Neuronal stem cell (in vitro differentiated cells): Measurements from ENCODE around the gene LAYN.

Source experiments
- DNase-seq: peaks from one replicate; pipeline ENCODE4 v3.0.0-alpha.2; 2013; ENCODE audit warnings: low spot score
- H2AFZ ChIP-seq: one replicate; pipeline ENCODE4 v1.6.1; 2013; ENCODE audit warnings: mild to moderate bottlenecking, low read length, inconsistent platforms
- H2AK5ac ChIP-seq: 2 replicates; pipeline ENCODE4 v1.6.1; 2013; ENCODE audit warnings: low read depth, mild to moderate bottlenecking, inconsistent platforms, low read length, moderate library complexity, mixed read lengths
- H2BK120ac ChIP-seq: 2 replicates; pipeline ENCODE4 v1.6.1; 2013; ENCODE audit warnings: low read depth, mild to moderate bottlenecking, inconsistent platforms, low read length, moderate library complexity, mixed read lengths
- H2BK12ac ChIP-seq: one replicate; pipeline ENCODE4 v1.6.1; 2013; ENCODE audit warnings: low read length, inconsistent platforms
- H2BK15ac ChIP-seq: 2 replicates; pipeline ENCODE4 v1.6.1; 2013; ENCODE audit warnings: mild to moderate bottlenecking, low read length, inconsistent platforms, mixed read lengths
- H2BK5ac ChIP-seq: one replicate; pipeline ENCODE4 v1.6.1; 2013; ENCODE audit warnings: inconsistent platforms, mild to moderate bottlenecking, low read length, moderate library complexity
- H3K14ac ChIP-seq: one replicate; pipeline ENCODE4 v1.6.1; 2013; ENCODE audit warnings: low read length, inconsistent platforms
- H3K18ac ChIP-seq: 2 replicates; pipeline ENCODE4 v1.6.1; 2013; ENCODE audit warnings: low read length, inconsistent platforms
- H3K23ac ChIP-seq: 2 replicates; pipeline ENCODE4 v1.6.1; 2013; ENCODE audit warnings: low read depth, mild to moderate bottlenecking, mixed read lengths, low read length, inconsistent platforms; ENCODE audit not compliant: poor library complexity
- H3K27ac ChIP-seq: replicated peaks from 3 replicates; pipeline ENCODE4 v1.5.1; 2013; ENCODE audit warnings: low read length, inconsistent platforms
- H3K27me3 ChIP-seq, 3 experiments: 2 replicates each; pipeline ENCODE4 v1.6.1; 2013; ENCODE audit warnings: low read length in 3 of 3, mild to moderate bottlenecking in 2 of 3, inconsistent platforms in 1 of 3, low read depth in 1 of 3, mixed read lengths in 1 of 3, moderate library complexity in 1 of 3; ENCODE audit not compliant: control insufficient read depth in 3 of 3, insufficient read depth in 3 of 3
- H3K36me3 ChIP-seq, 2 donors: replicated peaks in 1 of 2; 2 replicates each; pipeline ENCODE4 v1.6.1; 2013; ENCODE audit warnings: low read length in 2 of 2; ENCODE audit not compliant: control insufficient read depth in 2 of 2, insufficient read depth in 2 of 2
- H3K4ac ChIP-seq: 2 replicates; pipeline ENCODE4 v1.6.1; 2013; ENCODE audit warnings: inconsistent platforms, mild to moderate bottlenecking, low read length, moderate library complexity
- H3K4me1 ChIP-seq, 2 donors: 1 replicate in 1 of 2; 2 replicates in 1 of 2; pipeline ENCODE4 v1.6.1; 2013; ENCODE audit warnings: low read length in 2 of 2, low read depth in 1 of 2; ENCODE audit not compliant: control insufficient read depth in 2 of 2, insufficient read depth in 1 of 2
- H3K4me2 ChIP-seq: one replicate; pipeline ENCODE4 v1.6.1; 2013; ENCODE audit warnings: mild to moderate bottlenecking, low read length, inconsistent platforms; ENCODE audit not compliant: insufficient read depth, poor library complexity, severe bottlenecking
- H3K4me3 ChIP-seq, 2 donors: 2 replicates each; pipeline ENCODE4 v1.5.1; 2013; ENCODE audit warnings: low read length in 2 of 2, mild to moderate bottlenecking in 2 of 2, inconsistent platforms in 1 of 2, moderate library complexity in 1 of 2
- H3K79me1 ChIP-seq: one replicate; pipeline ENCODE4 v1.6.1; 2013; ENCODE audit warnings: low read depth, mild to moderate bottlenecking, inconsistent platforms, low read length, moderate library complexity
- H3K9ac ChIP-seq: one replicate; pipeline ENCODE4 v1.6.1; 2013; ENCODE audit warnings: mild to moderate bottlenecking, low read depth, low read length, inconsistent platforms; ENCODE audit not compliant: poor library complexity
- H3K9me3 ChIP-seq, 2 donors: replicated peaks in 1 of 2; 2 replicates each; pipeline versions ENCODE3 to v1.6.1; 2013; ENCODE audit warnings: low read length in 2 of 2, mild to moderate bottlenecking in 2 of 2, inconsistent platforms in 1 of 2, low read depth in 1 of 2, mixed read lengths in 1 of 2, moderate library complexity in 1 of 2; ENCODE audit not compliant: control insufficient read depth in 2 of 2, insufficient read depth in 1 of 2
- H4K8ac ChIP-seq: one replicate; pipeline ENCODE4 v1.6.1; 2013; ENCODE audit warnings: low read depth, mild to moderate bottlenecking, inconsistent platforms, low read length, moderate library complexity
- H4K91ac ChIP-seq: one replicate; pipeline ENCODE4 v1.6.1; 2013; ENCODE audit warnings: low read length, low read depth, mild to moderate bottlenecking, inconsistent platforms; ENCODE audit not compliant: poor library complexity
- WGBS, 2 donors: extraction: QIAGEN DNeasy Blood & Tissue Kit; methylation state at CpG; one replicate each; pipeline ENCODE4 v1.1.7; 2013; ENCODE audit warnings: missing lambda C conversion rate in 2 of 2, mixed read lengths in 1 of 2; ENCODE audit not compliant: insufficient read length in 2 of 2, insufficient replicate concordance in 1 of 2; ENCODE audit errors: extremely low coverage in 2 of 2; 5-methylcytosine and 5-hydroxymethylcytosine counted together

The LAYN gene

GRCh38 chr11:111561306-111561705 is 20.8 kb downstream of the LAYN start:
- Histone ChIP-seq H3K79me1 (no peaks in the 10 kb centered on the region), H3K14ac (no peak overlapping the region), H3K9me3 (no peaks in the 10 kb centered on the region), H3K4ac (no peak overlapping the region), H3K36me3 (no peaks in the 10 kb centered on the region), H3K23ac (no peak overlapping the region), H2BK15ac (no peak overlapping the region), H3K4me1 (peaks cover 0 to 3% of the 10 kb centered on the region in 2 donors), H3K27ac (no peak overlapping the region), H3K4me2 (no peak overlapping the region), H2AK5ac (no peak overlapping the region), H3K18ac (no peak overlapping the region), H2AFZ (no peak overlapping the region), H3K27me3 (no peaks in the 10 kb centered on the region), H4K8ac (no peak overlapping the region), H2BK5ac (no peak overlapping the region), H2BK120ac (no peak overlapping the region), H3K4me3 (no peak overlapping the region), H3K9ac (no peak overlapping the region), H2BK12ac (no peak overlapping the region), H4K91ac (no peak overlapping the region)
- no peak for DNase-seq
- no CpG with 5 or more reads among the region's 3 CpGs for WGBS, 2 donors

DNA sequence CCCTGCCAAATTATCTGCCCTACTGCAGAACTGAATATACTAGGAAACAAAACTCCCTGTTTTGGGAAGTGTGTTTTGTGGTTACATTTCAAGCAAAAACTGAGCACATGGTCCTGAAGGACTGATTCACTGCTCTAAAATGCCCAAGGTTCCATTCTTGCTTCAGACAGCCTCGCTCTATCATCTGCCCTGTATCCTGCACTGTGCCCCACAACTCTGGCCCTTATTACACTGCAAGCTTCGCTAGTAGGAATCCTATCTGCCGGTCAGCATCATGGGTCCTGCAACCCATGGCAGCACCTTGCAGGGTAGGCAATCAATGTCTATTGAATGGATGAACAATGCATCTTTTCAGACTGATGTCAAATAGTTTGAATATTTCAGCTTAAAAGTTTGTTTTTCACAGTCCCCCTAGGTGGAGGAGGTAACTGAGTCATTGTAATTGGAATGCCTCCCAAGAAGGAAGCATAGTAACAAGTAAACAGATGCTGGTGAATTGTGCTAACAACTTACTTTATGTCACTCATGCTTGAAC is 21.3 kb downstream of the LAYN start:
- no peak for DNase-seq
- Histone ChIP-seq H2BK15ac (no peak overlapping the region), H3K9me3 (no peaks in the 10 kb centered on the region), H4K8ac (no peak overlapping the region), H2BK12ac (no peak overlapping the region), H3K23ac (no peak overlapping the region), H2BK5ac (no peak overlapping the region), H3K4ac (no peak overlapping the region), H3K14ac (no peak overlapping the region), H4K91ac (no peak overlapping the region), H3K36me3 (no peaks in the 10 kb centered on the region), H3K27me3 (no peaks in the 10 kb centered on the region), H3K4me1 (peaks cover 0 to 6% of the 10 kb centered on the region in 2 donors), H2BK120ac (no peak overlapping the region), H3K27ac (no peak overlapping the region), H3K9ac (no peak overlapping the region), H3K4me3 (no peak overlapping the region), H2AK5ac (no peak overlapping the region), H3K79me1 (no peaks in the 10 kb centered on the region), H3K18ac (no peak overlapping the region), H3K4me2 (no peak overlapping the region), H2AFZ (no peak overlapping the region)
- WGBS, 2 donors, result no CpG with 5 or more reads among the region's 3 CpGs

DNA sequence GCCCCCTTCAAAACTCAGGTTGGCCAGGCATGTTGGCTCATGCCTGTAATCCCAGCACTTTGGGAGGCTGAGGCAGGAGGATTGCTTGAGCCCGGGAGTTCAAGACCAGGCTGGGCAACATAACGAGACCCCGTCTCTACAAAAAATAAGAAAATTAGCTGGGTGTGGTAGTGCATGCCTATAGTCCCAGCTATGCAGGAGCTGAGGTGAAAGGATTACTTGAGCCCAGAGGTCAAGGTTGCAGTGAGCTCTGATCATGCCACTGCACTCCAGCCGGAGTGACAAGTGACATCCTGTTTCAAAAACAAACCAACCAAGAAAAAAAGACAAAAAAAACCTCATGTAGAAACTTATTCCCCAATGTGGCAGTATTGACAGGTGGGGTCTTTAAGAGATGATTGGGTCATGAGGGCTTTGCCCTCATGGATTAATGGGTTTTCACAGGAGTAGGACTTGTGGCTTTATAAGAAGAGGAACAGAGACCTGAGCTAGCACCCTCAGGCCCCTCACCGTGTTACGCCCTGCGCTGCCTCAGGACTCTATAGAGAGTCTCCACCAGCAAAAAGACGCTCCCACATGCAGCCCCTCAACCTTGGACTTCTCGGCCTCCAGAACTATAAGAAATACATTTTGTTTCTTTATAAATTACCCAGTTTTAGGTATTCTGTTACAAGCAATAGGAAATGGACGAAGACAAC is 22.3 kb downstream of the LAYN start:
- no peak overlapping the region for H4K8ac ChIP-seq
- no peaks in the 10 kb centered on the region for H3K79me1 ChIP-seq
- H2AK5ac ChIP-seq, result no peak overlapping the region
- no peak overlapping the region for H3K27ac ChIP-seq
- H3K14ac ChIP-seq, result no peak overlapping the region
- no peak overlapping the region for H2AFZ ChIP-seq
- no peak overlapping the region for H3K23ac ChIP-seq
- H3K27me3 ChIP-seq, result no peaks in the 10 kb centered on the region
- WGBS, 2 donors, result no CpG with 5 or more reads among the region's 10 CpGs
- no peak overlapping the region for H4K91ac ChIP-seq
- no peak overlapping the region for H3K4me2 ChIP-seq
- no peak overlapping the region for H3K4ac ChIP-seq
- no peaks in the 10 kb centered on the region for H3K36me3 ChIP-seq
- no peak overlapping the region for H2BK120ac ChIP-seq
- H2BK5ac ChIP-seq, result no peak overlapping the region
- H3K4me1 ChIP-seq, result peaks cover 0 to 6% of the 10 kb centered on the region in 2 donors
- H3K9me3 ChIP-seq, result no peaks in the 10 kb centered on the region
- H3K9ac ChIP-seq, result no peak overlapping the region
- no peak overlapping the region for H3K4me3 ChIP-seq
- DNase-seq, result no peak
- no peak overlapping the region for H2BK12ac ChIP-seq
- no peak overlapping the region for H3K18ac ChIP-seq
- no peak overlapping the region for H2BK15ac ChIP-seq

GRCh38 chr11:111565114-111565720 is 24.7 kb downstream of the LAYN start:
- no peaks in the 10 kb centered on the region for H3K9me3 ChIP-seq
- no peak overlapping the region for H2BK5ac ChIP-seq
- H2BK15ac ChIP-seq, result no peak overlapping the region
- H3K4me1 ChIP-seq, result peaks cover 5 to 10% of the 10 kb centered on the region in 2 donors
- H3K27ac ChIP-seq, result no peak overlapping the region
- no CpG with 5 or more reads among the region's 4 CpGs for whole genome bisulfite sequencing, 2 donors
- no peak overlapping the region for H4K91ac ChIP-seq
- no peak overlapping the region for H3K4ac ChIP-seq
- no peak overlapping the region for H2BK12ac ChIP-seq
- H3K4me3 ChIP-seq, result no peak overlapping the region
- H3K9ac ChIP-seq, result no peak overlapping the region
- peak; percentile 47 for DNase-seq
- no peak overlapping the region for H3K23ac ChIP-seq
- no peak overlapping the region for H2BK120ac ChIP-seq
- no peak overlapping the region for H3K4me2 ChIP-seq
- no peak overlapping the region for H4K8ac ChIP-seq
- H3K18ac ChIP-seq, result no peak overlapping the region
- H2AFZ ChIP-seq, result no peak overlapping the region
- no peak overlapping the region for H3K14ac ChIP-seq
- H3K79me1 ChIP-seq, result no peaks in the 10 kb centered on the region
- H3K36me3 ChIP-seq, result no peaks in the 10 kb centered on the region
- H3K27me3 ChIP-seq, result no peaks in the 10 kb centered on the region
- H2AK5ac ChIP-seq, result no peak overlapping the region
